Upper lobe of left lung (tissue), 4 donors: Measurements from ENCODE around the gene THSD7A.

ENCODE experiments used
- EP300 ChIP-seq, 4 donors: sonication (generic); formaldehyde crosslinking; IDR thresholded peaks; one replicate each; pipeline ENCODE4 v1.5.1; 2017; ENCODE audit warnings: antibody characterized with exemption in 4 of 4, control low read depth in 2 of 4
- POLR2A ChIP-seq, 4 donors: fragments of 450-650 bp; IDR thresholded peaks; one replicate each; pipeline ENCODE4 v1.5.1; 2016 to 2017; ENCODE audit warnings: antibody characterized with exemption in 4 of 4, mild to moderate bottlenecking in 2 of 4
- TF ChIP-seq, protein P1 (sequence below), 6 experiments: fragments of 450-650 bp in 4 of 6; fragments of 200-600 bp in 2 of 6; sonication (generic) in 2 of 6; IDR thresholded peaks; one replicate each; pipeline ENCODE4 v1.5.1; 2016 to 2019; ENCODE audit warnings: antibody characterized with exemption in 6 of 6

DNA sequence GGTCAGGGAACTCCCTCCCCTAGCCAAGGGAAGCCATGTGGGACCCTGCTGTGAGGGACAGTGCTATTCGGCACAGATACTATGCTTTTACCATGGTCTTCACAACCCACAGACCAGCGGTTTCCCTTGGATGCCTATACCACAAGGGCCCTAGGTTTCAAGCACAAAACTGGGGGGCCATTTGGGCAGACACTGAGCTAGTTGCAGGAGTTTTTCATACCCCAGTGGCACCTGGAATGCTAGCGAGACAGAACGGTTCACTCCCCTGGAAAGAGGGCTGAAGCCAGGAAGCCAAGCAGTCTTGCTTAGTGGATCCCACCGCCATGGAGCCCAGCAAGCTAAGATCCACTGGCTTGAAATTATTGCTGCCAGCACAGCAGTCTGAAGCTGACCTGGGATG, 156.8 kb downstream of the THSD7A start:
- TF ChIP-seq, protein P1, sequence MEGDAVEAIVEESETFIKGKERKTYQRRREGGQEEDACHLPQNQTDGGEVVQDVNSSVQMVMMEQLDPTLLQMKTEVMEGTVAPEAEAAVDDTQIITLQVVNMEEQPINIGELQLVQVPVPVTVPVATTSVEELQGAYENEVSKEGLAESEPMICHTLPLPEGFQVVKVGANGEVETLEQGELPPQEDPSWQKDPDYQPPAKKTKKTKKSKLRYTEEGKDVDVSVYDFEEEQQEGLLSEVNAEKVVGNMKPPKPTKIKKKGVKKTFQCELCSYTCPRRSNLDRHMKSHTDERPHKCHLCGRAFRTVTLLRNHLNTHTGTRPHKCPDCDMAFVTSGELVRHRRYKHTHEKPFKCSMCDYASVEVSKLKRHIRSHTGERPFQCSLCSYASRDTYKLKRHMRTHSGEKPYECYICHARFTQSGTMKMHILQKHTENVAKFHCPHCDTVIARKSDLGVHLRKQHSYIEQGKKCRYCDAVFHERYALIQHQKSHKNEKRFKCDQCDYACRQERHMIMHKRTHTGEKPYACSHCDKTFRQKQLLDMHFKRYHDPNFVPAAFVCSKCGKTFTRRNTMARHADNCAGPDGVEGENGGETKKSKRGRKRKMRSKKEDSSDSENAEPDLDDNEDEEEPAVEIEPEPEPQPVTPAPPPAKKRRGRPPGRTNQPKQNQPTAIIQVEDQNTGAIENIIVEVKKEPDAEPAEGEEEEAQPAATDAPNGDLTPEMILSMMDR (IDR thresholded peaks at IDR 0.05): no peak
- TF ChIP-seq EP300 (IDR thresholded peaks at IDR 0.05) (no peak), POLR2A (IDR thresholded peaks at IDR 0.05) (no peak)
